ENCODE results near the gene GLIPR1L2. TPM values are rescaled to one million over a fixed set of nuclear protein-coding genes. Genes with fewer than 3 reads are reported as not detected.
A peak's percentile ranks its signal among the peaks of the same experiment; 100 is the strongest.

GLIPR1L2 gene
- total and polyA plus RNA-seq, 4 donors, result 0.22 to 3.7 (median 0.82) TPM

DNA sequence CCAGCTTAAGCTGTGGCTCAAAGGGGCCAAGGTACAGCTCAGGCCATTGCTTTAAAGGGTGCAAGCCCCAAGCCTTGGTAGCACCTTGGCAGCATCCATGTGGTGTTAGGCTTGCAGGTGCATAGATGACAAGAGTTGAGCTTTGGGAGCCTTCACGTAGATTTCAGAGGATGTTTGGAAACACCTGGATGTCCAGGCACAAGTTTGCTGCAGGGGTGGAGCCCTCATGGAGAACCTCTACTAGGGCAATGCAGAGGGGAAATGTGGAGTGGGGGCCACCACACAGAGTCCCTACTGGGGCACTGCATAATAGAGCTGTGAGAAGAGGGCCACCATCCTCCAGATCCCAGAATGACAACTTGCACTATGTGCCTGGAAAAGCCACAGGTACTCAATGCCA is 37.9 kb downstream of the GLIPR1L2 start:
- Histone ChIP-seq H3K4me3 (no peak overlapping the region), H3K27me3 (ENCODE audit: control insufficient read depth in 3 of 3, insufficient read depth in 3 of 3, low read length in 2 of 3) (no peaks in the 10 kb centered on the region), H3K27ac (ENCODE audit: low read depth in 1 of 2, low read length in 1 of 2) (no peak overlapping the region), H3K9me3 (ENCODE audit: control insufficient read depth in 4 of 4, insufficient read depth in 3 of 4, low read length in 3 of 4) (peaks cover 0 to 10% (median 2%) of the 10 kb centered on the region in 4 donors), H3K36me3 (ENCODE audit: control insufficient read depth in 4 of 4, insufficient read depth in 4 of 4, low read length in 4 of 4) (no peaks in the 10 kb centered on the region), H3K4me1 (ENCODE audit: control insufficient read depth in 5 of 5, insufficient read depth in 5 of 5, low read length in 5 of 5) (no peaks in the 10 kb centered on the region), H3K9ac (ENCODE audit: insufficient read depth in 1 of 2, low read length in 2 of 2) (no peak overlapping the region)
- DNase-seq (no peak), ATAC-seq (ENCODE audit: insufficient read depth, low FRiP score) (no peak)
- TF ChIP-seq, protein P1, sequence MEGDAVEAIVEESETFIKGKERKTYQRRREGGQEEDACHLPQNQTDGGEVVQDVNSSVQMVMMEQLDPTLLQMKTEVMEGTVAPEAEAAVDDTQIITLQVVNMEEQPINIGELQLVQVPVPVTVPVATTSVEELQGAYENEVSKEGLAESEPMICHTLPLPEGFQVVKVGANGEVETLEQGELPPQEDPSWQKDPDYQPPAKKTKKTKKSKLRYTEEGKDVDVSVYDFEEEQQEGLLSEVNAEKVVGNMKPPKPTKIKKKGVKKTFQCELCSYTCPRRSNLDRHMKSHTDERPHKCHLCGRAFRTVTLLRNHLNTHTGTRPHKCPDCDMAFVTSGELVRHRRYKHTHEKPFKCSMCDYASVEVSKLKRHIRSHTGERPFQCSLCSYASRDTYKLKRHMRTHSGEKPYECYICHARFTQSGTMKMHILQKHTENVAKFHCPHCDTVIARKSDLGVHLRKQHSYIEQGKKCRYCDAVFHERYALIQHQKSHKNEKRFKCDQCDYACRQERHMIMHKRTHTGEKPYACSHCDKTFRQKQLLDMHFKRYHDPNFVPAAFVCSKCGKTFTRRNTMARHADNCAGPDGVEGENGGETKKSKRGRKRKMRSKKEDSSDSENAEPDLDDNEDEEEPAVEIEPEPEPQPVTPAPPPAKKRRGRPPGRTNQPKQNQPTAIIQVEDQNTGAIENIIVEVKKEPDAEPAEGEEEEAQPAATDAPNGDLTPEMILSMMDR (IDR thresholded peaks at IDR 0.05; ENCODE audit: control extremely low read depth, extremely low read depth), result no peak
- 93 to 95% methylated on average over 1 of the region's 1 CpG for WGBS, 2 donors

DNA sequence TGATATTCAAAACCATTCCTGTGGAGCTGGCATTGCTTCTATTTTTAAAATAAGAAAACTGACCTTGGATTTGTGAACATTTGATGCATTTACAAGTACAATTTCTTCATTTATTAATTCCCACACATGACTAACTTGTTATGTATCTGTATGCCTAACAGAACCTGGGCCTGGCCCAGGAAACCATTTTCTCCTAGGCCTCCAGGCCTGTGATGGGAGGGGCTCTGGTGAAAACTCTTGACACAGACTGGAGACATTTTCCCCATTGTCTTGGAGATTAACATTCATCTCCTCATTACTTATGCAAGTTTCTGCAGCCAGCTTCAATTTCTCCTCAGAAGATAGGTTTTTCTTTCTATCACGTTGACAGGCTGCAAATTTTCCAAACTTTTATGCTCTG is 42.0 kb downstream of the GLIPR1L2 start:
- TF ChIP-seq, protein P1 (IDR thresholded peaks at IDR 0.05; ENCODE audit: control extremely low read depth, extremely low read depth), result no peak
- H3K4me1 ChIP-seq (ENCODE audit: control insufficient read depth in 5 of 5, insufficient read depth in 5 of 5, low read length in 5 of 5), result no peaks in the 10 kb centered on the region
- H3K36me3 ChIP-seq (ENCODE audit: control insufficient read depth in 4 of 4, insufficient read depth in 4 of 4, low read length in 4 of 4), result no peaks in the 10 kb centered on the region
- peaks cover 0 to 8% (median 4%) of the 10 kb centered on the region in 4 donors for H3K9me3 ChIP-seq (ENCODE audit: control insufficient read depth in 4 of 4, insufficient read depth in 3 of 4, low read length in 3 of 4)
- no peak for ATAC-seq (ENCODE audit: insufficient read depth, low FRiP score)
- no peak overlapping the region for H3K27ac ChIP-seq (ENCODE audit: low read depth in 1 of 2, low read length in 1 of 2)
- H3K27me3 ChIP-seq (ENCODE audit: control insufficient read depth in 3 of 3, insufficient read depth in 3 of 3, low read length in 2 of 3), result no peaks in the 10 kb centered on the region
- WGBS, 2 donors, result 77 to 86% methylated on average over 1 of the region's 1 CpG
- no peak overlapping the region for H3K4me3 ChIP-seq
- no peak overlapping the region for H3K9ac ChIP-seq (ENCODE audit: insufficient read depth in 1 of 2, low read length in 2 of 2)
- no peak for DNase-seq

- 62 to 71% methylated on average over 2 of the region's 2 CpGs for WGBS, 2 donors
- peak; percentile 34 for ATAC-seq (ENCODE audit: insufficient read depth, low FRiP score)
Measured at GRCh38 chr12:75437564-75437963, 46.7 kb downstream of the GLIPR1L2 start.

More at GRCh38 chr12:75437564-75437963, 46.7 kb downstream of the GLIPR1L2 start:
- Histone ChIP-seq H3K36me3 (ENCODE audit: control insufficient read depth in 4 of 4, insufficient read depth in 4 of 4, low read length in 4 of 4) (no peaks in the 10 kb centered on the region), H3K9me3 (ENCODE audit: control insufficient read depth in 4 of 4, insufficient read depth in 3 of 4, low read length in 3 of 4) (peaks cover 0 to 11% (median 2%) of the 10 kb centered on the region in 4 donors), H3K27ac (ENCODE audit: low read depth in 1 of 2, low read length in 1 of 2) (no peak overlapping the region), H3K27me3 (ENCODE audit: control insufficient read depth in 3 of 3, insufficient read depth in 3 of 3, low read length in 2 of 3) (no peaks in the 10 kb centered on the region), H3K4me3 (no peak overlapping the region), H3K9ac (ENCODE audit: insufficient read depth in 1 of 2, low read length in 2 of 2) (no peak overlapping the region), H3K4me1 (ENCODE audit: control insufficient read depth in 5 of 5, insufficient read depth in 5 of 5, low read length in 5 of 5) (no peaks in the 10 kb centered on the region)
- TF ChIP-seq, protein P1 (IDR thresholded peaks at IDR 0.05; ENCODE audit: control extremely low read depth, extremely low read depth), result peak; percentile 8
- DNase-seq, result no peak
